ENCODE data around the gene UAP1L1. TPM values are rescaled to one million over a fixed set of nuclear protein-coding genes. Genes with fewer than 3 reads are reported as not detected.
"Not testable (repeated sequence)": the region's sequence is repeated elsewhere in the genome, so short reads cannot be mapped to it uniquely, and the experiment has no call there.

UAP1L1 gene
- total RNA-seq, 2 experiments from 2014 or later, result 6.5 to 6.8 TPM

- Histone ChIP-seq H3K4me3 (ENCODE audit: low read length) (no peak overlapping the region), H3K9me3 (ENCODE audit: control insufficient read depth in 1 of 2, insufficient read depth in 1 of 2, low read length in 2 of 2) (no peaks in the 10 kb centered on the region), H3K27me3 (ENCODE audit: control insufficient read depth in 1 of 2, insufficient read depth in 2 of 2, low read length in 2 of 2) (no peaks in the 10 kb centered on the region), H3K27ac (ENCODE audit: low read depth in 1 of 2, low read length in 2 of 2) (no peak overlapping the region), H3K36me3 (ENCODE audit: insufficient read depth, low read length) (peaks cover 13% of the 10 kb centered on the region), H3K4me1 (ENCODE audit: insufficient read depth, low read length) (peaks cover 28% of the 10 kb centered on the region)
- intact Hi-C loops (cut with DNase I, micrococcal nuclease), result loop anchor here in 1 of 2 experiments (5.0 kb wide), 1 partner anchor 121 kb away; no protein-coding TSS in a partner anchor
- no peaks in the 10 kb centered on the region for H3K27me3 Mint-ChIP-seq
- no peak for TF ChIP-seq CTCF (IDR thresholded peaks at IDR 0.05)
- peaks cover 8% of the 10 kb centered on the region for H3K36me3 Mint-ChIP-seq (ENCODE audit: low read depth)
- H3K9me3 Mint-ChIP-seq, result no peaks in the 10 kb centered on the region
- peak overlapping the region; percentile 65 for H3K4me3 Mint-ChIP-seq
- no peak for ATAC-seq (ENCODE audit: poor library complexity)
- POLR2A ChIA-PET, result no interaction called here
- H3K4me1 Mint-ChIP-seq (ENCODE audit: low read depth), result no peaks in the 10 kb centered on the region
- no peak overlapping the region for H3K27ac Mint-ChIP-seq
- CTCF ChIA-PET, result no interaction called here
- DNase-seq, result no peak
These were observed 39.4 kb downstream of the UAP1L1 start for GRCh38 chr9:137116728-137117127.

GRCh38 chr9:137117269-137117731, 40.0 kb downstream of the UAP1L1 start:
- H3K27me3 Mint-ChIP-seq, result no peaks in the 10 kb centered on the region
- intact Hi-C loops (cut with DNase I, micrococcal nuclease), result loop anchor here in 1 of 2 experiments (5.0 kb wide), 1 partner anchor 120 kb away; no protein-coding TSS in a partner anchor
- no peak overlapping the region for H3K27ac Mint-ChIP-seq
- Histone ChIP-seq H3K9me3 (ENCODE audit: control insufficient read depth in 1 of 2, insufficient read depth in 1 of 2, low read length in 2 of 2) (no peaks in the 10 kb centered on the region), H3K4me1 (ENCODE audit: insufficient read depth, low read length) (peaks cover 24% of the 10 kb centered on the region), H3K27me3 (ENCODE audit: control insufficient read depth in 1 of 2, insufficient read depth in 2 of 2, low read length in 2 of 2) (no peaks in the 10 kb centered on the region), H3K4me3 (ENCODE audit: low read length) (no peak overlapping the region), H3K36me3 (ENCODE audit: insufficient read depth, low read length) (peaks cover 7% of the 10 kb centered on the region), H3K27ac (ENCODE audit: low read depth in 1 of 2, low read length in 2 of 2) (no peak overlapping the region)
- DNase-seq, result peak in 1 of 14 experiments; percentile 20
- H3K36me3 Mint-ChIP-seq (ENCODE audit: low read depth), result peaks cover 8% of the 10 kb centered on the region
- ChIA-PET CTCF (no interaction called here), POLR2A (no interaction called here)
- H3K9me3 Mint-ChIP-seq, result no peaks in the 10 kb centered on the region
- ATAC-seq (ENCODE audit: poor library complexity), result no peak
- H3K4me1 Mint-ChIP-seq (ENCODE audit: low read depth), result no peaks in the 10 kb centered on the region
- H3K4me3 Mint-ChIP-seq, result no peak overlapping the region
- no peak for TF ChIP-seq CTCF (IDR thresholded peaks at IDR 0.05)

- ChIA-PET POLR2A (interaction anchor here (1.2 kb wide), 1 partner anchor 22 kb away, joined by 3 read pairs; no protein-coding TSS in a partner anchor), CTCF (interaction anchor here (0.7 to 2.4 kb wide), 7 partner anchors 11 to 118 kb away, joined by 3 to 7 read pairs (median 4); partner anchors contain the start of genes ANAPC2, NPDC1, RNF224 and SSNA1)
- DNase-seq; H3K36me3 ChIP-seq (ENCODE audit: insufficient read depth, low read length); H3K4me3 ChIP-seq (ENCODE audit: low read length); H3K27me3 Mint-ChIP-seq; H3K27me3 ChIP-seq (ENCODE audit: control insufficient read depth in 1 of 2, insufficient read depth in 2 of 2, low read length in 2 of 2); H3K27ac ChIP-seq (ENCODE audit: low read depth in 1 of 2, low read length in 2 of 2); H3K4me3 Mint-ChIP-seq; H3K9me3 Mint-ChIP-seq; H3K36me3 Mint-ChIP-seq (ENCODE audit: low read depth); ATAC-seq (ENCODE audit: poor library complexity); H3K4me1 Mint-ChIP-seq (ENCODE audit: low read depth); H3K27ac Mint-ChIP-seq; H3K9me3 ChIP-seq (ENCODE audit: control insufficient read depth in 1 of 2, insufficient read depth in 1 of 2, low read length in 2 of 2): not testable (repeated sequence)
- H3K4me1 ChIP-seq (ENCODE audit: insufficient read depth, low read length), result peaks cover 15% of the 10 kb centered on the region
- intact Hi-C loops (cut with DNase I, micrococcal nuclease), result loop anchor here (1.0 to 5.0 kb wide), 2 partner anchors 109 to 119 kb away; partner anchors contain the start of gene RNF224 (in 1 of the 2)
These were observed 40.8 kb downstream of the UAP1L1 start for GRCh38 chr9:137118092-137118603.

GRCh38 chr9:137121927-137122795, 44.8 kb downstream of the UAP1L1 start:
- POLR2A ChIA-PET; H3K27me3 ChIP-seq (ENCODE audit: control insufficient read depth in 1 of 2, insufficient read depth in 2 of 2, low read length in 2 of 2); ATAC-seq (ENCODE audit: poor library complexity); H3K9me3 Mint-ChIP-seq; H3K27ac Mint-ChIP-seq; H3K27ac ChIP-seq (ENCODE audit: low read depth in 1 of 2, low read length in 2 of 2); H3K4me3 Mint-ChIP-seq; H3K36me3 ChIP-seq (ENCODE audit: insufficient read depth, low read length); H3K27me3 Mint-ChIP-seq; H3K4me3 ChIP-seq (ENCODE audit: low read length); H3K4me1 ChIP-seq (ENCODE audit: insufficient read depth, low read length); H3K36me3 Mint-ChIP-seq (ENCODE audit: low read depth); H3K9me3 ChIP-seq (ENCODE audit: control insufficient read depth in 1 of 2, insufficient read depth in 1 of 2, low read length in 2 of 2); DNase-seq: not testable (repeated sequence)
- CTCF ChIA-PET, result interaction anchor here (0.7 to 1.7 kb wide), 3 partner anchors 105 to 114 kb away, joined by 3 read pairs; partner anchors contain the start of gene RNF224
- intact Hi-C loops (cut with DNase I, micrococcal nuclease), result loop anchor here in 1 of 2 experiments (1.0 to 10.0 kb wide), 2 partner anchors 53 to 105 kb away; partner anchors contain the start of genes LRRC26, RNF224 and TMEM210
- H3K4me1 Mint-ChIP-seq (ENCODE audit: low read depth), result peaks cover 11% of the 10 kb centered on the region

GRCh38 chr9:137122796-137123467, 45.6 kb downstream of the UAP1L1 start:
- H3K4me1 ChIP-seq (ENCODE audit: insufficient read depth, low read length), result peaks cover 16% of the 10 kb centered on the region
- not testable (repeated sequence) for H3K9me3 Mint-ChIP-seq; H3K27me3 ChIP-seq (ENCODE audit: control insufficient read depth in 1 of 2, insufficient read depth in 2 of 2, low read length in 2 of 2); H3K4me3 ChIP-seq (ENCODE audit: low read length); DNase-seq; H3K9me3 ChIP-seq (ENCODE audit: control insufficient read depth in 1 of 2, insufficient read depth in 1 of 2, low read length in 2 of 2); H3K27ac Mint-ChIP-seq; H3K27me3 Mint-ChIP-seq; H3K36me3 ChIP-seq (ENCODE audit: insufficient read depth, low read length); H3K36me3 Mint-ChIP-seq (ENCODE audit: low read depth); H3K4me3 Mint-ChIP-seq; ATAC-seq (ENCODE audit: poor library complexity); H3K27ac ChIP-seq (ENCODE audit: low read depth in 1 of 2, low read length in 2 of 2)
- intact Hi-C loops (cut with DNase I, micrococcal nuclease), result loop anchor here in 1 of 2 experiments (1.0 to 10.0 kb wide), 2 partner anchors 52 to 104 kb away; partner anchors contain the start of genes LRRC26, RNF224 and TMEM210
- peaks cover 19% of the 10 kb centered on the region for H3K4me1 Mint-ChIP-seq (ENCODE audit: low read depth)
- ChIA-PET CTCF (interaction anchor here (0.7 to 1.7 kb wide), 3 partner anchors 104 to 114 kb away, joined by 3 read pairs; partner anchors contain the start of gene RNF224), POLR2A (interaction anchor here (0.6 to 0.7 kb wide), 2 partner anchors 152 to 718 kb away, joined by 3 to 4 read pairs; no protein-coding TSS in a partner anchor)

Measured in CD4-positive, alpha-beta T cell (primary cell).